H9 (cell line): ENCODE measurements around the gene SLC13A1. TPM values are rescaled to one million over a fixed set of nuclear protein-coding genes. Genes with fewer than 3 reads are reported as not detected.

Experiments used
- DNase-seq: peaks from one replicate; pipeline ENCODE4 v3.0.0-alpha.2; 2017
- H2AFZ ChIP-seq: one replicate; pipeline ENCODE4 v1.6.1; 2013; ENCODE audit warnings: mild to moderate bottlenecking, low read length, control low read depth, moderate library complexity
- H2AK5ac ChIP-seq: 2 replicates; pipeline ENCODE4 v1.6.1; 2013; ENCODE audit warnings: low read length, control low read depth, mixed read lengths; ENCODE audit not compliant: insufficient read length
- H2BK120ac ChIP-seq: one replicate; pipeline ENCODE4 v1.6.1; 2013; ENCODE audit warnings: low read depth, mild to moderate bottlenecking, low read length, control low read depth, inconsistent platforms; ENCODE audit not compliant: poor library complexity, severe bottlenecking
- H2BK12ac ChIP-seq: 2 replicates; pipeline ENCODE4 v1.6.1; 2013; ENCODE audit warnings: low read length, control low read depth, mixed read lengths, low read depth; ENCODE audit not compliant: insufficient read length
- H2BK15ac ChIP-seq: 2 replicates; pipeline ENCODE4 v1.6.1; 2013; ENCODE audit warnings: low read depth, low read length, control low read depth
- H2BK20ac ChIP-seq: one replicate; pipeline ENCODE4 v1.6.1; 2013; ENCODE audit warnings: low read depth, mild to moderate bottlenecking, low read length, control low read depth, inconsistent platforms; ENCODE audit not compliant: poor library complexity, severe bottlenecking
- H2BK5ac ChIP-seq: 2 replicates; pipeline ENCODE4 v1.6.1; 2013; ENCODE audit warnings: low read length, control low read depth, mixed read lengths; ENCODE audit not compliant: insufficient read length
- H3K14ac ChIP-seq: 2 replicates; pipeline ENCODE4 v1.6.1; 2013; ENCODE audit warnings: low read length, control low read depth; ENCODE audit not compliant: insufficient read depth
- H3K18ac ChIP-seq: 2 replicates; pipeline ENCODE4 v1.6.1; 2013; ENCODE audit warnings: low read depth, mild to moderate bottlenecking, mixed read lengths, low read length, control low read depth; ENCODE audit not compliant: insufficient read length
- H3K23ac ChIP-seq: 2 replicates; pipeline ENCODE4 v1.6.1; 2013; ENCODE audit warnings: low read length, control low read depth, mixed read lengths, low read depth; ENCODE audit not compliant: insufficient read length
- H3K23me2 ChIP-seq: 2 replicates; pipeline ENCODE4 v1.6.1; 2013; ENCODE audit warnings: low read depth, mild to moderate bottlenecking, mixed read lengths, low read length, control low read depth; ENCODE audit not compliant: insufficient read length, poor library complexity, severe bottlenecking
- H3K27ac ChIP-seq: 2 replicates; pipeline ENCODE4 v1.5.1; 2013; ENCODE audit warnings: low read length, control low read depth, mixed read lengths, low read depth; ENCODE audit not compliant: insufficient read length
- H3K27me3 ChIP-seq: 2 replicates; pipeline ENCODE4 v1.6.1; 2013; ENCODE audit warnings: low read length, control low read depth, inconsistent platforms; ENCODE audit not compliant: insufficient read depth
- H3K4ac ChIP-seq: 2 replicates; pipeline ENCODE4 v1.6.1; 2013; ENCODE audit warnings: low read depth, mild to moderate bottlenecking, control low read depth, inconsistent platforms, low read length, moderate library complexity
- H3K4me1 ChIP-seq: 2 replicates; pipeline ENCODE4 v1.6.1; 2013; ENCODE audit warnings: low read length, control low read depth, inconsistent platforms; ENCODE audit not compliant: insufficient read depth
- H3K4me2 ChIP-seq: 2 replicates; pipeline ENCODE4 v1.6.1; 2013; ENCODE audit warnings: low read length, control low read depth, mixed read lengths; ENCODE audit not compliant: insufficient read length, insufficient read depth
- H3K56ac ChIP-seq: 2 replicates; pipeline ENCODE4 v1.6.1; 2013; ENCODE audit warnings: low read depth, mild to moderate bottlenecking, mixed read lengths, low read length, control low read depth; ENCODE audit not compliant: insufficient read length
- H3K79me1 ChIP-seq: 2 replicates; pipeline ENCODE4 v1.6.1; 2013; ENCODE audit warnings: low read depth, mild to moderate bottlenecking, moderate library complexity, low read length, control low read depth, inconsistent platforms; ENCODE audit not compliant: insufficient read depth, poor library complexity, severe bottlenecking
- H3K79me2 ChIP-seq: 2 replicates; pipeline ENCODE4 v1.6.1; 2013; ENCODE audit warnings: low read length, control low read depth, inconsistent platforms; ENCODE audit not compliant: insufficient read depth
- H3K9ac ChIP-seq: 2 replicates; pipeline ENCODE4 v1.6.1; 2013; ENCODE audit warnings: low read length, control low read depth, mixed read lengths; ENCODE audit not compliant: insufficient read length; ENCODE audit errors: extremely low read depth
- H3K9me3 ChIP-seq: one replicate; pipeline ENCODE4 v1.6.1; 2013; ENCODE audit warnings: low read depth, low read length, inconsistent platforms; ENCODE audit not compliant: control insufficient read depth
- H3T11ph ChIP-seq: one replicate; pipeline ENCODE4 v1.6.1; 2013; ENCODE audit warnings: mild to moderate bottlenecking, low read length, control low read depth, inconsistent platforms
- H4K20me1 ChIP-seq: one replicate; pipeline ENCODE4 v1.6.1; 2013; ENCODE audit not compliant: control insufficient read depth, insufficient read length, insufficient read depth
- H4K5ac ChIP-seq: 2 replicates; pipeline ENCODE4 v1.6.1; 2013; ENCODE audit warnings: low read depth, mild to moderate bottlenecking, mixed read lengths, low read length, control low read depth; ENCODE audit not compliant: insufficient read length
- H4K8ac ChIP-seq: replicated peaks from 2 replicates; pipeline ENCODE4 v1.6.1; 2013; ENCODE audit warnings: low read length, control low read depth, mixed read lengths, low read depth; ENCODE audit not compliant: insufficient read length
- H4K91ac ChIP-seq: 2 replicates; pipeline ENCODE4 v1.6.1; 2013; ENCODE audit warnings: low read depth, mild to moderate bottlenecking, moderate library complexity, mixed read lengths, low read length, control low read depth; ENCODE audit not compliant: insufficient read length
- H3K27ac Mint-ChIP-seq, 3 experiments: 2 replicates in 2 of 3; 3 replicates in 1 of 3; pipeline ENCODE4 v1.8.0; 2020 to 2021; ENCODE audit warnings: mixed read lengths in 3 of 3, mild to moderate bottlenecking in 1 of 3, moderate library complexity in 1 of 3
- H3K27me3 Mint-ChIP-seq: 2 replicates; pipeline ENCODE4 v1.8.0; 2021; ENCODE audit warnings: low read depth, mild to moderate bottlenecking, moderate library complexity, mixed read lengths
- H3K36me3 Mint-ChIP-seq, 3 experiments: 2 replicates in 2 of 3; 3 replicates in 1 of 3; pipeline ENCODE4 v1.8.0; 2020 to 2021; ENCODE audit warnings: low read depth in 3 of 3, mixed read lengths in 3 of 3; ENCODE audit not compliant: insufficient read depth in 1 of 3
- H3K4me1 Mint-ChIP-seq, 2 experiments: 2 replicates each; pipeline ENCODE4 v1.8.0; 2020; ENCODE audit warnings: mixed read lengths in 2 of 2
- H3K4me3 Mint-ChIP-seq, 2 experiments: 2 replicates in 1 of 2; 3 replicates in 1 of 2; pipeline ENCODE4 v1.8.0; 2020 to 2021; ENCODE audit warnings: mild to moderate bottlenecking in 2 of 2, mixed read lengths in 2 of 2, moderate library complexity in 1 of 2
- H3K9me3 Mint-ChIP-seq, 2 experiments: 2 replicates in 1 of 2; 3 replicates in 1 of 2; pipeline ENCODE4 v1.8.0; 2020; ENCODE audit warnings: mild to moderate bottlenecking in 2 of 2, mixed read lengths in 2 of 2, moderate library complexity in 1 of 2
- CTCF ChIP-seq: fragments of 200-600 bp; sonication (generic); conservative IDR thresholded peaks from 3 replicates; pipeline ENCODE4 v1.8.0; 2021; ENCODE audit warnings: antibody characterized with exemption, mild to moderate bottlenecking
- WGBS: extraction: QIAGEN DNeasy Blood & Tissue Kit; methylation state at CpG from one replicate; pipeline ENCODE4 v1.1.7; 2013; ENCODE audit warnings: missing lambda C conversion rate, low lambda C conversion rate, mixed read lengths; ENCODE audit not compliant: insufficient read length; ENCODE audit errors: extremely low coverage; 5-methylcytosine and 5-hydroxymethylcytosine counted together
- total RNA-seq: library from RNA; stranded (reverse); gene quantifications from 2 replicates; pipeline ENCODE4 v1.2.1, GENCODE V29; 2021

Gene SLC13A1
- total RNA-seq, 1 experiment from 2014 or later = not detected

- no peak overlapping the region for H3K4me3 Mint-ChIP-seq
- Histone ChIP-seq H3K79me2 (no peaks in the 10 kb centered on the region), H2BK15ac (no peak overlapping the region), H2AK5ac (no peak overlapping the region), H4K8ac (no peak overlapping the region), H3K9ac (no peak overlapping the region), H4K91ac (no peak overlapping the region), H3K23ac (no peak overlapping the region), H3K27me3 (no peaks in the 10 kb centered on the region), H2BK12ac (no peak overlapping the region), H3K4ac (no peak overlapping the region), H3K56ac (no peak overlapping the region), H3K9me3 (no peaks in the 10 kb centered on the region), H3K27ac (no peak overlapping the region), H3T11ph (no peak overlapping the region), H3K14ac (no peak overlapping the region), H2AFZ (no peak overlapping the region), H3K18ac (no peak overlapping the region), H4K20me1 (no peaks in the 10 kb centered on the region), H4K5ac (no peak overlapping the region), H3K4me2 (no peak overlapping the region), H3K23me2 (no peaks in the 10 kb centered on the region), H2BK120ac (no peak overlapping the region), H3K4me1 (no peaks in the 10 kb centered on the region), H2BK5ac (no peak overlapping the region), H2BK20ac (no peak overlapping the region), H3K79me1 (no peaks in the 10 kb centered on the region)
- no peak for DNase-seq
- H3K27ac Mint-ChIP-seq = no peak overlapping the region
- 100% methylated on average over 1 of the region's 5 CpGs for WGBS
- no peaks in the 10 kb centered on the region for H3K27me3 Mint-ChIP-seq
- peak; percentile 74 for TF ChIP-seq CTCF
- H3K9me3 Mint-ChIP-seq = no peaks in the 10 kb centered on the region; a peak in 1 of 5 replicates
- H3K36me3 Mint-ChIP-seq = no peaks in the 10 kb centered on the region
- H3K4me1 Mint-ChIP-seq = peaks cover 0 to under 1% of the 10 kb centered on the region in 2 experiments; a peak in 1 of 4 replicates
Observed at GRCh38 chr7:123070702-123071286, 129.0 kb downstream of the SLC13A1 start.
